B cell (primary cell): ENCODE data around the gene LRRIQ4. TPM values are rescaled to one million over a fixed set of nuclear protein-coding genes. Genes with fewer than 3 reads are reported as not detected.

Experiments used
- ATAC-seq: fragments of 200-7000 bp; cut with Tn5 transposase; one replicate; pipeline ENCODE4 v1.10.0; 2021; ENCODE audit warnings: low read depth, mild to moderate bottlenecking, moderate number of reproducible peaks, moderate library complexity
- CTCF ChIA-PET: fragments of 350-600 bp; sonication (Branson Sonifier 250); formaldehyde crosslinking; loops from one replicate; lab custom pipeline; 2021; ENCODE audit warnings: antibody characterized with exemption, inconsistent platforms; lab: Charles Lee
- POLR2A ChIA-PET: fragments of 350-600 bp; sonication (Branson Sonifier 250); formaldehyde crosslinking; loops from one replicate; lab custom pipeline; 2021; ENCODE audit warnings: antibody characterized with exemption; lab: Charles Lee
- DNase-seq: peaks from one replicate; pipeline ENCODE4 v3.0.0; 2013
- H2AFZ ChIP-seq: 2 replicates; pipeline ENCODE4 v1.6.1; 2012; ENCODE audit warnings: mild to moderate bottlenecking, low read depth, low read length; ENCODE audit not compliant: insufficient read depth, poor library complexity, severe bottlenecking
- H3K27ac ChIP-seq, 2 donors: 1 replicate in 1 of 2; 2 replicates in 1 of 2; pipeline ENCODE4 v1.5.1; 2012 to 2013; ENCODE audit warnings: low read length in 2 of 2, mild to moderate bottlenecking in 2 of 2, moderate library complexity in 1 of 2
- H3K27me3 ChIP-seq, 4 experiments: fragments of 200-600 bp in 1 of 4; sonication (generic) in 1 of 4; replicated peaks in 1 of 4; 1 replicate in 2 of 4; 2 replicates in 2 of 4; pipeline versions ENCODE4 v1.6.1 to v1.7.0; 2013 to 2016; ENCODE audit warnings: low read length in 3 of 4, mild to moderate bottlenecking in 2 of 4, mixed read lengths in 1 of 4, moderate library complexity in 1 of 4; ENCODE audit not compliant: insufficient read depth in 4 of 4, control insufficient read depth in 3 of 4; ENCODE audit errors: control extremely low read depth in 1 of 4
- H3K36me3 ChIP-seq, 2 experiments: replicated peaks in 1 of 2; 1 replicate in 1 of 2; 2 replicates in 1 of 2; pipeline versions ENCODE4 v1.6.1 to v1.7.1; 2013; ENCODE audit warnings: low read length in 1 of 2; ENCODE audit not compliant: insufficient read depth in 2 of 2, control insufficient read depth in 1 of 2; ENCODE audit errors: control extremely low read depth in 1 of 2, extremely low read depth in 1 of 2
- H3K4me1 ChIP-seq, 2 donors: fragments of 200-600 bp in 1 of 2; sonication (generic) in 1 of 2; 1 replicate in 1 of 2; 2 replicates in 1 of 2; pipeline versions ENCODE4 v1.5.1 to v1.6.1; 2013 to 2017; ENCODE audit warnings: low read length in 2 of 2; ENCODE audit not compliant: control insufficient read depth in 2 of 2, insufficient read depth in 2 of 2
- H3K4me2 ChIP-seq: replicated peaks from 2 replicates; pipeline ENCODE3; 2012; ENCODE audit warnings: mild to moderate bottlenecking, low read depth, low read length; ENCODE audit not compliant: poor library complexity, severe bottlenecking
- H3K4me3 ChIP-seq, 5 experiments: fragments of 200-600 bp in 1 of 5; sonication (generic) in 1 of 5; 1 replicate in 3 of 5; 2 replicates in 2 of 5; pipeline versions ENCODE4 v1.5.1 to v1.7.0; 2011 to 2016; ENCODE audit warnings: low read length in 4 of 5, mild to moderate bottlenecking in 4 of 5, low read depth in 2 of 5, control low read depth in 1 of 5, moderate library complexity in 1 of 5; ENCODE audit not compliant: insufficient read depth in 1 of 5; ENCODE audit errors: control extremely low read depth in 1 of 5, extremely low read depth in 1 of 5
- H3K79me2 ChIP-seq: fragments of 200-600 bp; sonication (generic); one replicate; pipeline ENCODE4 v1.6.0; 2016; ENCODE audit warnings: low read length; ENCODE audit not compliant: control insufficient read depth, insufficient read depth
- H3K9ac ChIP-seq: fragments of 200-600 bp; sonication (generic); 2 replicates; pipeline ENCODE4 v1.6.1; 2017; ENCODE audit warnings: mild to moderate bottlenecking, low read length, moderate library complexity
- H3K9me3 ChIP-seq, 3 donors: one replicate each; pipeline versions ENCODE4 v1.6.1 to v1.7.1; 2013; ENCODE audit warnings: low read length in 2 of 3; ENCODE audit not compliant: control insufficient read depth in 2 of 3, insufficient read depth in 1 of 3; ENCODE audit errors: control extremely low read depth in 1 of 3
- H4K20me1 ChIP-seq: 2 replicates; pipeline ENCODE4 v1.6.0; 2012; ENCODE audit warnings: mild to moderate bottlenecking, low read length; ENCODE audit not compliant: insufficient read depth, control insufficient read depth, poor library complexity, severe bottlenecking
- H3K27ac Mint-ChIP-seq: one replicate; pipeline ENCODE4 v1.8.0; 2021; ENCODE audit warnings: mixed read lengths
- H3K27me3 Mint-ChIP-seq: one replicate; pipeline ENCODE4 v1.8.0; 2021; ENCODE audit warnings: mixed read lengths
- H3K4me1 Mint-ChIP-seq: one replicate; pipeline ENCODE4 v1.8.0; 2021; ENCODE audit warnings: mixed read lengths
- H3K4me3 Mint-ChIP-seq: one replicate; pipeline ENCODE4 v1.8.0; 2021; ENCODE audit warnings: mixed read lengths
- H3K9me3 Mint-ChIP-seq: one replicate; pipeline ENCODE4 v1.8.0; 2022; ENCODE audit warnings: mixed read lengths; ENCODE audit not compliant: insufficient read depth
- CTCF ChIP-seq: fragments of 200-600 bp; IDR thresholded peaks from one replicate; pipeline ENCODE4 v1.8.0; 2022; ENCODE audit warnings: antibody characterized with exemption, mild to moderate bottlenecking
- EZH2 ChIP-seq: IDR thresholded peaks from 2 replicates; pipeline ENCODE4 v1.6.1; 2012; ENCODE audit warnings: borderline replicate concordance, low read depth, mild to moderate bottlenecking, moderate library complexity, low read length; ENCODE audit not compliant: insufficient read depth, poor library complexity, severe bottlenecking
- WGBS: methylation state at CpG from one replicate; pipeline ENCODE4 v1.1.5; 2013; ENCODE audit warnings: missing lambda C conversion rate; ENCODE audit not compliant: insufficient coverage; 5-methylcytosine and 5-hydroxymethylcytosine counted together
- intact Hi-C: fragments of 100-400 bp; cut with micrococcal nuclease; formaldehyde crosslinking; loops from one replicate; pipeline ENCODE4 v1.10.0; 2022
- polyA plus RNA-seq: library from polyadenylated mRNA; depleted of rRNA; stranded (reverse); fragments of >200 nt; gene quantifications from 2 replicates; pipeline ENCODE4 v1.2.3, GENCODE V29; 2012
- total RNA-seq, 2 donors: library from RNA; stranded (reverse); fragments of 120-200 nt in 1 of 2; gene quantifications; 1 replicate in 1 of 2; 2 replicates in 1 of 2; pipeline versions ENCODE4 v1.2.3 to v1.2.4, GENCODE V29; 2013 to 2022

LRRIQ4 gene
- total and polyA plus RNA-seq, 2 donors (not counting 1 experiment from before 2014, with no cell fraction given) = 0.04 to 0.71 TPM

GRCh38 chr3:169813278-169813677, 608 bp downstream of the LRRIQ4 start:
- peaks cover 36% of the 10 kb centered on the region for H3K4me1 Mint-ChIP-seq
- intact Hi-C loops = loop anchor here (1.0 to 5.0 kb wide), 7 partner anchors 23 to 224 kb away; partner anchors contain the start of genes GPR160, MYNN, SEC62 and TERC
- ATAC-seq (no peak), DNase-seq (no peak)
- peak overlapping the region; percentile 66 to 79 (median 69) for H3K4me3 ChIP-seq
- ChIA-PET POLR2A (interaction anchor here (0.8 to 2.0 kb wide), 4 partner anchors 33 to 154 kb away, joined by 3 to 9 read pairs (median 4); partner anchors contain the start of genes MYNN and SEC62), CTCF (interaction anchor here (0.9 to 2.3 kb wide), 13 partner anchors 10 to 202 kb away, joined by 3 to 13 read pairs (median 4); partner anchors contain the start of genes MYNN and SEC62)
- H3K27ac Mint-ChIP-seq = peak overlapping the region; percentile 93
- peak overlapping the region; percentile 82 for H3K4me2 ChIP-seq
- no peaks in the 10 kb centered on the region for H4K20me1 ChIP-seq
- no peaks in the 10 kb centered on the region for H3K36me3 ChIP-seq
- no peaks in the 10 kb centered on the region for H3K27me3 Mint-ChIP-seq
- TF ChIP-seq CTCF = no peak
- no peak for TF ChIP-seq EZH2
- peak overlapping the region; percentile 46 to 77 for H3K27ac ChIP-seq
- WGBS = 15% methylated on average over 4 of the region's 8 CpGs
- peak overlapping the region; percentile 87 for H3K4me3 Mint-ChIP-seq
- no peaks in the 10 kb centered on the region for H3K9me3 Mint-ChIP-seq
- peaks cover 0 to 6% (median 6%) of the 10 kb centered on the region in 3 donors for H3K9me3 ChIP-seq
- H3K79me2 ChIP-seq = no peaks in the 10 kb centered on the region
- peak overlapping the region; percentile 66 for H3K9ac ChIP-seq
- peaks cover 23 to 28% of the 10 kb centered on the region in 2 donors for H3K4me1 ChIP-seq
- H2AFZ ChIP-seq = peak overlapping the region; percentile 91
- H3K27me3 ChIP-seq = no peaks in the 10 kb centered on the region
